Endothelial cell of umbilical vein (primary cell): ENCODE measurements around the gene ZNF778. TPM values are rescaled to one million over a fixed set of nuclear protein-coding genes. Genes with fewer than 3 reads are reported as not detected.

Experiments used
- BruUV-seq: library from RNA; stranded (reverse); fragments of 400-500 nt; replicated peaks from 2 replicates; lab custom pipeline; 2021; lab: Mats Ljungman, UMichigan
- CTCF ChIA-PET: fragments of 300-600, 350-600 bp; sonication (Branson Sonifier 250); formaldehyde crosslinking; loops from one replicate; lab custom pipeline; 2021; ENCODE audit warnings: antibody characterized with exemption, inconsistent platforms; lab: Charles Lee
- POLR2A ChIA-PET: fragments of 300-600, 350-600 bp; sonication (Branson Sonifier 250); formaldehyde crosslinking; loops from one replicate; lab custom pipeline; 2021; ENCODE audit warnings: antibody characterized with exemption, inconsistent platforms; lab: Charles Lee
- DNase-seq: peaks from one replicate; pipeline ENCODE4 v3.0.0-alpha.2; 2011; ENCODE audit warnings: low read depth, low spot score
- FAIRE-seq: peaks from 2 replicates; lab custom pipeline; 2011; peaks lifted over from hg19 to GRCh38; lab: Jason Lieb, UNC
- H2AFZ ChIP-seq: 2 replicates; pipeline ENCODE4 v1.6.0; 2012; ENCODE audit warnings: low read depth, low read length, control low read depth, inconsistent platforms
- H3K27ac ChIP-seq: 2 replicates; pipeline ENCODE4 v1.5.1; 2011; ENCODE audit warnings: low read depth, mild to moderate bottlenecking, control low read depth, low read length, moderate library complexity; ENCODE audit not compliant: insufficient read depth
- H3K27me3 ChIP-seq, 2 experiments: 2 replicates each; pipeline versions ENCODE4 v1.6.0 to v1.6.1; 2011; ENCODE audit warnings: low read length in 2 of 2, mixed read lengths in 1 of 2; ENCODE audit not compliant: control insufficient read depth in 2 of 2, insufficient read depth in 2 of 2
- H3K36me3 ChIP-seq, 2 experiments: 2 replicates in 1 of 2; 3 replicates in 1 of 2; pipeline ENCODE4 v1.5.1; 2011; ENCODE audit warnings: low read length in 2 of 2, mild to moderate bottlenecking in 1 of 2, moderate library complexity in 1 of 2; ENCODE audit not compliant: control insufficient read depth in 2 of 2, insufficient read depth in 2 of 2; ENCODE audit errors: extremely low read depth in 1 of 2
- H3K4me1 ChIP-seq: 3 replicates; pipeline ENCODE4 v1.5.1; 2011; ENCODE audit warnings: mild to moderate bottlenecking, low read length; ENCODE audit not compliant: control insufficient read depth, insufficient read depth; ENCODE audit errors: extremely low read depth
- H3K4me2 ChIP-seq: 2 replicates; pipeline ENCODE4 v1.6.1; 2011; ENCODE audit warnings: low read length, control low read depth, mixed read lengths; ENCODE audit not compliant: insufficient read depth
- H3K4me3 ChIP-seq, 3 experiments: fragments of 200-600 bp in 1 of 3; sonication (generic), shearing (Covaris generic) in 1 of 3; replicated peaks in 1 of 3; 2 replicates each; pipeline ENCODE4 v1.5.1; 2011 to 2016; ENCODE audit warnings: control low read depth in 3 of 3, low read length in 3 of 3, mild to moderate bottlenecking in 2 of 3, inconsistent platforms in 1 of 3, low read depth in 1 of 3, moderate library complexity in 1 of 3; ENCODE audit not compliant: insufficient read depth in 1 of 3
- H3K79me2 ChIP-seq: 2 replicates; pipeline ENCODE4 v1.6.0; 2012; ENCODE audit warnings: low read length, inconsistent platforms; ENCODE audit not compliant: control insufficient read depth, insufficient read depth
- H3K9ac ChIP-seq: replicated peaks from 2 replicates; pipeline ENCODE3; 2011; ENCODE audit warnings: low read length, control low read depth; ENCODE audit not compliant: insufficient read depth; ENCODE audit errors: extremely low read depth
- H3K9me1 ChIP-seq: replicated peaks from 3 replicates; pipeline ENCODE4 v1.6.0; 2011; ENCODE audit warnings: mild to moderate bottlenecking, low read length; ENCODE audit not compliant: control insufficient read depth, insufficient read depth; ENCODE audit errors: extremely low read depth
- H3K9me3 ChIP-seq: replicated peaks from 2 replicates; pipeline ENCODE4 v1.5.1; 2012; ENCODE audit warnings: low read length, inconsistent platforms; ENCODE audit not compliant: control insufficient read depth, insufficient read depth
- H4K20me1 ChIP-seq: replicated peaks from 2 replicates; pipeline ENCODE3; 2011; ENCODE audit warnings: mild to moderate bottlenecking, low read length; ENCODE audit not compliant: control insufficient read depth, insufficient read depth; ENCODE audit errors: extremely low read depth
- EZH2 ChIP-seq: IDR thresholded peaks from 2 replicates; pipeline ENCODE4 v1.6.1; 2012; ENCODE audit warnings: borderline replicate concordance, low read depth, mild to moderate bottlenecking, moderate library complexity, low read length, inconsistent platforms; ENCODE audit not compliant: severe bottlenecking
- FOS ChIP-seq: IDR thresholded peaks from 2 replicates; pipeline ENCODE4 v1.6.1; 2011; ENCODE audit warnings: mild to moderate bottlenecking, low read length, moderate library complexity, borderline replicate concordance; ENCODE audit not compliant: insufficient read depth
- GATA2 ChIP-seq: IDR thresholded peaks from 2 replicates; pipeline ENCODE4 v1.7.0; 2011; ENCODE audit warnings: low read depth, mild to moderate bottlenecking, moderate library complexity, mixed read lengths, low read length; ENCODE audit not compliant: insufficient read length, insufficient read depth
- JUN ChIP-seq: IDR thresholded peaks from 2 replicates; pipeline ENCODE4 v1.6.1; 2011; ENCODE audit warnings: borderline replicate concordance, low read depth; ENCODE audit not compliant: insufficient read length, insufficient read depth
- MYC ChIP-seq: IDR thresholded peaks from one replicate; pipeline ENCODE4 v1.6.1; 2011; ENCODE audit warnings: mild to moderate bottlenecking, low read depth, low read length
- POLR2A ChIP-seq: IDR thresholded peaks from 2 replicates; pipeline ENCODE4 v1.6.1; 2012; ENCODE audit warnings: low read depth, mild to moderate bottlenecking, control low read depth, low read length
- POLR2AphosphoS5 ChIP-seq: IDR thresholded peaks from 2 replicates; pipeline ENCODE4 v1.6.1; 2012; ENCODE audit warnings: low read depth, mild to moderate bottlenecking, control low read depth, low read length, moderate library complexity; ENCODE audit not compliant: insufficient read depth
- dilution Hi-C: fragments of 300-500 bp; cut with MboI; formaldehyde crosslinking; loops from one replicate; pipeline ENCODE4 v1.15.0; 2019; ENCODE audit warnings: low sequenced_read_pairs; ENCODE audit not compliant: extremely low pct_ligation_motif_present
- intact Hi-C: fragments of 100-400 bp; cut with micrococcal nuclease; formaldehyde crosslinking; loops from one replicate; pipeline ENCODE4 v1.10.0; 2022
- polyA plus RNA-seq, 4 experiments: library from polyadenylated mRNA; depleted of rRNA in 3 of 4; stranded (reverse) in 3 of 4; unstranded in 1 of 4; fragments of >200 nt; gene quantifications; 2 replicates each; pipeline versions ENCODE4 v1.2.1 to v1.2.3, GENCODE V29; 2011 to 2012; ENCODE audit warnings: missing spikeins in 1 of 4
- total RNA-seq: library from RNA; stranded (reverse); gene quantifications from 2 replicates; pipeline ENCODE4 v1.2.3, GENCODE V29; 2021
- TF ChIP-seq, protein P1 (sequence below), 2 donors: IDR thresholded peaks; 1 replicate in 1 of 2; 2 replicates in 1 of 2; pipeline ENCODE4 v1.5.1; 2011; ENCODE audit warnings: low read length in 2 of 2, mild to moderate bottlenecking in 2 of 2, moderate library complexity in 2 of 2, control low read depth in 1 of 2, inconsistent platforms in 1 of 2, low read depth in 1 of 2; ENCODE audit not compliant: insufficient read depth in 1 of 2; ENCODE audit errors: extremely low read depth in 1 of 2
- TF ChIP-seq, protein P2 (sequence below): IDR thresholded peaks from 2 replicates; pipeline ENCODE4 v1.6.1; 2011; ENCODE audit not compliant: insufficient read depth, insufficient read length

Gene ZNF778
- total and polyA plus RNA-seq, 2 donors (not counting 3 experiments of a cell fraction or from before 2014, with no cell fraction given) = 3.8 to 10.9 TPM

DNA sequence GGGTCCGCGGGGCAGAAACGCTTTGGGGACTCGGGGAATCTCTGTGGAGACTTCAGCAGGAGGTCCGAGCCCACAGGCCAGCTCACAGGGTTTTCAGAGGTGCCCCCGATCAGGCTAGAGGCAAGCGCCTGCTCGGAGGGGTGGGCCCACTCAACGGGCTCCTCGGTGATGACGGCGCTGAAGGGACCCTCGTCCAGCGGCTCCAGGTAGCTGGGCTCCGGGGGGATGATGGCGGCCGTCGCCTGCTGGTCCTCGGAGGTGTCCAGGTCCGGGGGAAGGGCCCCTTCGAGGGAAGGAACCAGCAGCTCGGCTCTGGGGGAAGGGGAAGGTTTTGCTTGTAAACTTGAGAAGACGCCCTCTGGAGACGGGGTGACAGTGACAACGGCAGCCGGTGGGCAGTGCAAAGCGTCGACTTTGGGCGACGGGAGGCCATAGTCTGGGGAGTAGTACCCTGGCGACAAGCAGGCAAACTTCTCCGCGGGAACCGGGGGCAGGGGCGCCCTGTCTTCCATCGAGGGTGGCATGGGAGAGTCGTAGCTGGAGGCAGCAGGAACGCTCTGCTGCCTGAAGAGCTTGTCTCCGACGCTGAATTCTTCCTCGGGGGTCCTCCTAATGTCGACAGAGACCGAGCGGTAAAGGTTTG is 63.2 kb downstream of the ZNF778 start:
- H3K27ac ChIP-seq = no peak overlapping the region
- FAIRE-seq (no peak), DNase-seq (no peak)
- peaks cover 12 to 45% of the 10 kb centered on the region in 2 experiments for H3K36me3 ChIP-seq
- ChIA-PET CTCF (interaction anchor here (0.5 to 1.6 kb wide), 2 partner anchors 13 to 252 kb away, joined by 3 to 6 read pairs; no protein-coding TSS in a partner anchor), POLR2A (no interaction called here)
- dilution Hi-C loops = no loop called here
- H3K9me3 ChIP-seq = no peaks in the 10 kb centered on the region
- no peaks in the 10 kb centered on the region for H3K27me3 ChIP-seq
- H3K9ac ChIP-seq = no peak overlapping the region
- intact Hi-C loops = no loop called here
- H4K20me1 ChIP-seq = no peaks in the 10 kb centered on the region
- TF ChIP-seq POLR2A (no peak), EZH2 (no peak), POLR2AphosphoS5 (no peak), MYC (no peak)
- H2AFZ ChIP-seq = no peak overlapping the region
- no peak overlapping the region for H3K4me3 ChIP-seq
- BruUV-seq = no TSS peak
- no peaks in the 10 kb centered on the region for H3K4me1 ChIP-seq
- peaks cover 9% of the 10 kb centered on the region for H3K79me2 ChIP-seq
- no peak overlapping the region for H3K4me2 ChIP-seq
- no peaks in the 10 kb centered on the region for H3K9me1 ChIP-seq

DNA sequence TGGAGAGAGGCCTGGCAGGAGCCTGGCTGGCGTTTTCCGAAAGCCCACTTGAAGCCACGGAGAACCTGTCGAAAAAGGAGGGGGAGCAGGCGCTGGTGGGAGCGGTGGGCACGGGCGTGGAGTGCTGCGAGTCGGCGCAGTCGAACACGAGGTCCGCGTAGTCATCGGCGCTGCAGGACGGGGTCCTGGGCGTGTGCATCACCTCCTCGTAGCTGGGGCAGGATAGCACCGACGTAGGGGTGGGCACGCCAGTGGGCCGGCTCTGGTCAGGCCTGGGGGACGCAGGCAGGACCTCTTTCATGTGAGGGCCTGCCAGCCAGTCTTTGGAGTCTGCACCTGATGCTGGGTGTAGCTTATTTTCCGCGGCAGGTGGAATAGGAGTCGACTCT is 63.7 kb downstream of the ZNF778 start:
- H2AFZ ChIP-seq = no peak overlapping the region
- H3K4me2 ChIP-seq = no peak overlapping the region
- intact Hi-C loops (no loop called here), dilution Hi-C loops (no loop called here)
- CTCF ChIA-PET = interaction anchor here (0.5 to 1.6 kb wide), 2 partner anchors 12 to 251 kb away, joined by 3 to 6 read pairs; no protein-coding TSS in a partner anchor
- H3K4me3 ChIP-seq = no peak overlapping the region
- no peak overlapping the region for H3K27ac ChIP-seq
- no peak overlapping the region for H3K9ac ChIP-seq
- TF ChIP-seq GATA2 = no peak
- no peak for TF ChIP-seq EZH2
- TF ChIP-seq, protein P1, sequence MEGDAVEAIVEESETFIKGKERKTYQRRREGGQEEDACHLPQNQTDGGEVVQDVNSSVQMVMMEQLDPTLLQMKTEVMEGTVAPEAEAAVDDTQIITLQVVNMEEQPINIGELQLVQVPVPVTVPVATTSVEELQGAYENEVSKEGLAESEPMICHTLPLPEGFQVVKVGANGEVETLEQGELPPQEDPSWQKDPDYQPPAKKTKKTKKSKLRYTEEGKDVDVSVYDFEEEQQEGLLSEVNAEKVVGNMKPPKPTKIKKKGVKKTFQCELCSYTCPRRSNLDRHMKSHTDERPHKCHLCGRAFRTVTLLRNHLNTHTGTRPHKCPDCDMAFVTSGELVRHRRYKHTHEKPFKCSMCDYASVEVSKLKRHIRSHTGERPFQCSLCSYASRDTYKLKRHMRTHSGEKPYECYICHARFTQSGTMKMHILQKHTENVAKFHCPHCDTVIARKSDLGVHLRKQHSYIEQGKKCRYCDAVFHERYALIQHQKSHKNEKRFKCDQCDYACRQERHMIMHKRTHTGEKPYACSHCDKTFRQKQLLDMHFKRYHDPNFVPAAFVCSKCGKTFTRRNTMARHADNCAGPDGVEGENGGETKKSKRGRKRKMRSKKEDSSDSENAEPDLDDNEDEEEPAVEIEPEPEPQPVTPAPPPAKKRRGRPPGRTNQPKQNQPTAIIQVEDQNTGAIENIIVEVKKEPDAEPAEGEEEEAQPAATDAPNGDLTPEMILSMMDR (IDR thresholded peaks at IDR 0.05; ENCODE audit: extremely low read depth in 1 of 2, insufficient read depth in 1 of 2, low read depth in 1 of 2, low read length in 2 of 2) = no peak
- TF ChIP-seq FOS = no peak
- no peak for TF ChIP-seq JUN
- TF ChIP-seq MYC = no peak
- TF ChIP-seq, protein P2, sequence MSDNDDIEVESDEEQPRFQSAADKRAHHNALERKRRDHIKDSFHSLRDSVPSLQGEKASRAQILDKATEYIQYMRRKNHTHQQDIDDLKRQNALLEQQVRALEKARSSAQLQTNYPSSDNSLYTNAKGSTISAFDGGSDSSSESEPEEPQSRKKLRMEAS = no peak
- H3K79me2 ChIP-seq = peaks cover 9% of the 10 kb centered on the region
- TSS peak; percentile 3 for BruUV-seq
- DNase-seq (no peak), FAIRE-seq (no peak)
- H3K9me1 ChIP-seq = no peaks in the 10 kb centered on the region
- H4K20me1 ChIP-seq = no peaks in the 10 kb centered on the region
- POLR2A ChIA-PET = no interaction called here
- H3K9me3 ChIP-seq = no peaks in the 10 kb centered on the region
- H3K36me3 ChIP-seq = peaks cover 13 to 45% of the 10 kb centered on the region in 2 experiments
- no peaks in the 10 kb centered on the region for H3K4me1 ChIP-seq
- H3K27me3 ChIP-seq = no peaks in the 10 kb centered on the region
